Stomach (tissue), 9 donors: ENCODE measurements around the gene SMYD3. TPM values are rescaled to one million over a fixed set of nuclear protein-coding genes. Genes with fewer than 3 reads are reported as not detected.

ENCODE experiments used
- DNase-seq, 2 donors: peaks; one replicate each; pipeline versions ENCODE4 v3.0.0 to v3.0.0-alpha.2; 2013 to 2019
- H3K27ac ChIP-seq, 5 donors: fragments of 200-600 bp in 4 of 5; sonication (generic) in 4 of 5; one replicate each; pipeline ENCODE4 v1.5.1; 2013 to 2019; ENCODE audit warnings: mild to moderate bottlenecking in 1 of 5, moderate library complexity in 1 of 5
- H3K27me3 ChIP-seq, 3 donors: fragments of 200-600 bp; sonication (generic); one replicate each; pipeline ENCODE4 v1.5.1; 2017 to 2019; ENCODE audit warnings: mixed run types in 1 of 3
- H3K36me3 ChIP-seq, 4 donors: fragments of 200-600 bp; sonication (generic); 1 replicate in 3 of 4; 2 replicates in 1 of 4; pipeline ENCODE4 v1.5.1; 2016 to 2019
- H3K4me1 ChIP-seq, 4 donors: fragments of 200-600 bp; sonication (generic); one replicate each; pipeline ENCODE4 v1.5.1; 2016 to 2019
- H3K4me3 ChIP-seq, 4 donors: fragments of 200-600 bp; sonication (generic) in 3 of 4; one replicate each; pipeline ENCODE4 v1.5.1; 2016 to 2019; ENCODE audit warnings: mild to moderate bottlenecking in 1 of 4
- H3K9me3 ChIP-seq, 4 donors: fragments of 200-600 bp; sonication (generic); one replicate each; pipeline ENCODE4 v1.5.1; 2016 to 2019
- CTCF ChIP-seq, 7 experiments: fragments of 450-650 bp in 4 of 7; fragments of 200-600 bp in 3 of 7; sonication (generic) in 3 of 7; IDR thresholded peaks; one replicate each; pipeline ENCODE4 v1.5.1; 2016 to 2019; ENCODE audit warnings: antibody characterized with exemption in 7 of 7, control low read depth in 2 of 7, mild to moderate bottlenecking in 1 of 7
- EP300 ChIP-seq: sonication (generic); formaldehyde crosslinking; IDR thresholded peaks from one replicate; pipeline ENCODE4 v1.6.1; 2017; ENCODE audit warnings: antibody characterized with exemption
- POLR2A ChIP-seq, 4 donors: fragments of 450-650 bp; IDR thresholded peaks; one replicate each; pipeline ENCODE4 v1.6.1; 2016; ENCODE audit warnings: antibody characterized with exemption in 4 of 4, control low read depth in 2 of 4, mild to moderate bottlenecking in 1 of 4, moderate library complexity in 1 of 4
- POLR2AphosphoS5 ChIP-seq, 3 donors: sonication (generic); formaldehyde crosslinking; IDR thresholded peaks; one replicate each; pipeline ENCODE4 v1.6.1; 2016; ENCODE audit warnings: antibody characterized with exemption in 3 of 3
- WGBS, 5 donors: extraction: QIAGEN DNeasy Blood & Tissue Kit in 3 of 5; methylation state at CpG; one replicate each; pipeline versions ENCODE4 v1.1.5 to v1.1.7; 2013 to 2018; 5-methylcytosine and 5-hydroxymethylcytosine counted together
- intact Hi-C: fragments of 100-400 bp; cut with DNase I; formaldehyde crosslinking; loops from one replicate; pipeline ENCODE4 v1.15.1; 2023; ENCODE audit warnings: low total_unique reads
- polyA plus RNA-seq, 3 donors: library from polyadenylated mRNA; stranded (reverse); fragments of 200-250 nt; gene quantifications; one replicate each; pipeline ENCODE4 v1.2.3, GENCODE V29; 2013
- total RNA-seq, 5 donors: library from RNA; depleted of rRNA; stranded (reverse); fragments of >200 nt; gene quantifications; one replicate each; pipeline versions ENCODE4 v1.1.0 to v1.2.3, GENCODE V29; 2014 to 2016
- donor health status: healthy with polysubstance abuse.
- donor health status: Bipolar disorder and iron deficiency.
- donor health status: healthy.

SMYD3 gene
- total and polyA plus RNA-seq, 8 donors: 6.4 to 196 (median 27.8) TPM

- TF ChIP-seq POLR2AphosphoS5 (IDR thresholded peaks at IDR 0.05) (no peak), EP300 (no peak), POLR2A (IDR thresholded peaks at IDR 0.05) (no peak)
- H3K9me3 ChIP-seq: no peaks in the 10 kb centered on the region
- H3K36me3 ChIP-seq: no peaks in the 10 kb centered on the region
These were observed 18.4 kb downstream of the SMYD3 start for GRCh38 chr1:246488674-246489073.

GRCh38 chr1:246483569-246483933 is 23.5 kb downstream of the SMYD3 start:
- H3K27ac ChIP-seq: no peak overlapping the region
- no peak for DNase-seq
- TF ChIP-seq CTCF (IDR thresholded peaks at IDR 0.05): no peak
- TF ChIP-seq POLR2A (IDR thresholded peaks at IDR 0.05): no peak
- no peak for TF ChIP-seq POLR2AphosphoS5 (IDR thresholded peaks at IDR 0.05)
- TF ChIP-seq EP300: no peak
- peaks cover 0 to 14% (median 7%) of the 10 kb centered on the region in 4 donors for H3K4me1 ChIP-seq
- H3K36me3 ChIP-seq: no peaks in the 10 kb centered on the region
- no peaks in the 10 kb centered on the region for H3K9me3 ChIP-seq
- H3K27me3 ChIP-seq: no peaks in the 10 kb centered on the region
- intact Hi-C loops: no loop called here
- H3K4me3 ChIP-seq: no peak overlapping the region

More at GRCh38 chr1:246488674-246489073, 18.4 kb downstream of the SMYD3 start:
- Histone ChIP-seq H3K27ac (no peak overlapping the region), H3K27me3 (no peaks in the 10 kb centered on the region), H3K4me1 (peaks cover 0 to 12% (median 8%) of the 10 kb centered on the region in 4 donors), H3K4me3 (no peak overlapping the region)
- WGBS, 5 donors: 93 to 99% (median 94%) methylated on average over 6 of the region's 6 CpGs
- no peak for DNase-seq
- intact Hi-C loops: no loop called here

GRCh38 chr1:246482805-246483568 is 24.1 kb downstream of the SMYD3 start:
- no peak overlapping the region for H3K27ac ChIP-seq
- intact Hi-C loops: no loop called here
- WGBS, 5 donors: 46 to 58% (median 50%) methylated on average over 4 of the region's 4 CpGs
- H3K4me1 ChIP-seq: peaks cover 0 to 14% (median 7%) of the 10 kb centered on the region in 4 donors
- H3K36me3 ChIP-seq: no peaks in the 10 kb centered on the region
- H3K27me3 ChIP-seq: no peaks in the 10 kb centered on the region
- DNase-seq: peak in 1 of 2 donors; percentile 36
- H3K9me3 ChIP-seq: no peaks in the 10 kb centered on the region
- H3K4me3 ChIP-seq: peak overlapping the region in 1 of 4 donors; percentile 7
- no peak for TF ChIP-seq POLR2AphosphoS5 (IDR thresholded peaks at IDR 0.05)
- TF ChIP-seq POLR2A (IDR thresholded peaks at IDR 0.05): no peak
- no peak for TF ChIP-seq EP300
- TF ChIP-seq CTCF (IDR thresholded peaks at IDR 0.05): no peak

GRCh38 chr1:246479061-246479460 is 28.0 kb downstream of the SMYD3 start:
- Histone ChIP-seq H3K9me3 (no peaks in the 10 kb centered on the region), H3K27ac (no peak overlapping the region), H3K4me1 (peaks cover 0 to 14% (median 7%) of the 10 kb centered on the region in 4 donors), H3K4me3 (no peak overlapping the region), H3K36me3 (no peaks in the 10 kb centered on the region), H3K27me3 (no peaks in the 10 kb centered on the region)
- 79 to 100% (median 88%) methylated on average over 2 of the region's 2 CpGs for WGBS, 5 donors
- intact Hi-C loops: no loop called here
- DNase-seq: no peak
- no peak for TF ChIP-seq CTCF (IDR thresholded peaks at IDR 0.05)
- no peak for TF ChIP-seq POLR2AphosphoS5 (IDR thresholded peaks at IDR 0.05)
- TF ChIP-seq EP300: no peak
- TF ChIP-seq POLR2A (IDR thresholded peaks at IDR 0.05): no peak

- TF ChIP-seq EP300 (no peak), CTCF (IDR thresholded peaks at IDR 0.05) (no peak)
- no peaks in the 10 kb centered on the region for H3K9me3 ChIP-seq
These were observed 29.4 kb downstream of the SMYD3 start for GRCh38 chr1:246477634-246478033.

More at GRCh38 chr1:246477634-246478033, 29.4 kb downstream of the SMYD3 start:
- peaks cover 0 to 3% (median 1%) of the 10 kb centered on the region in 4 donors for H3K4me1 ChIP-seq
- intact Hi-C loops: no loop called here
- H3K4me3 ChIP-seq: no peak overlapping the region
- 80 to 87% (median 83%) methylated on average over 2 of the region's 2 CpGs for WGBS, 5 donors
- H3K36me3 ChIP-seq: no peaks in the 10 kb centered on the region
- H3K27me3 ChIP-seq: no peaks in the 10 kb centered on the region
- no peak overlapping the region for H3K27ac ChIP-seq
- no peak for DNase-seq
